Measurements from ENCODE around the gene GALNT1.

The GALNT1 gene

DNA sequence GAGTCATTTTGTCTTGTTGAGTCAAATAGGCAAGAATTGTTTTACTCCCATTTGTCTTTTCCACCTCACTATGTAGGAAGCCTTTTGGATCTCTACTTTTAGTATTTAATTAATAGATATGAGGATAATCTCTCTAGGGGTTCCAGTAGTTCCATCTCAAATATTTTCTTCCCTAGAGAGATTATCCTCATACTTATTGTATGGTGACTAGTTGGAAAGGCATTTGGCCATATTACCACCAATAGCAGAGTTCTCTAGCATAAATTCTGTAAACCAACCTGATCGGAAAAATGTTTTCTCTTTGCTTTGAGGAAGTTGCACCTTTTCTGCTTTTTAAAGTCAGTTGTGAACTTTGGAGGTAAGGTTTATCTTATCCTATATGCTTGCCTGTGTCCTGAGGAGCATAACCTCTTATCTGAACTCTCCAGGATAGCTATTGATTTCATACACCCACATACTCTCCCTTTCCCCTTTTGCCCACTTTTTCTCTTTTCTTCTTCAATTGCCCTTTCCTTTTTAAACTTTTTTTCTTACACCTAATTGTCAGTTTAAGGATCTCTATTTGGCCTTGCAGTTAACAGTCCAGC, 100.8 kb downstream of the GALNT1 start:
- no peak for DNase-seq

DNA sequence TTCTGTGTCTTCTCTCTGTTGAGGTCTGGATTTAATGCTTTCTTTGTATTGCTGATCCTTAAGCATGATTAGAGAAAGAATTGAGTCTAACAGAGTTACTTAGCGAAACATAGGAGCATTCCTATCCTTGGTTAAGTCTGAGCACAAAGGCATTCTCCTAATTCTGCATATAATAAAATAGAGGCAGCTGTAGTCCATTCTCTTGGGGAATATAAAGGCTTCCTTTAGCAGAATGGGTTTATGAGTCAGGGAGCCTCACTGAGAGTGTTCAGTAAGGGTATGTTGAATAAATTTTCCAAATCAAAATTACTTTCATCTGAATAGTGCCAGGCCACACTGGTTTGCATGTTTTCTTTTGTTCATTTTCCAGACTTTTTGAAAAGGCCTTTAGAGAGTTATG, 101.5 kb downstream of the GALNT1 start:
- DNase-seq = no peak

DNA sequence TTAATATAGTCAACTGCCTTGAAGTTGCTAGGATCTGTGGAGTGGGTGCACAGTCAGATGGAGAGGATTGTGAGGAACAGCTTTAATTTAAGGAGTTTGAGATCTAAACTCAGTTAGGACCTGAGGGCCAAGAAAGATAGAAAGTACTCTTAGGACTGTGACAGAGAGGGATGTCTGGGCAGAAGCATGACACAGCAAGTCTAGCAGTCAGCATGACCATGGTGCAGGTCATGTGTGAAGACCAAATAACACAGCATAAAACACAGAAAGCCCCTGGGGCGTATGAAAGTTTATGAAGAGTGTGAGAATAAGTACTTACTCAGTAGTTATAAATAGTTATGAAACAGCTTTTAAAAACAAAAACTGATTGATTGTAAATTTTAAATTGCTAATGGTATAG, 107.2 kb downstream of the GALNT1 start:
- DNase-seq = no peak

DNA sequence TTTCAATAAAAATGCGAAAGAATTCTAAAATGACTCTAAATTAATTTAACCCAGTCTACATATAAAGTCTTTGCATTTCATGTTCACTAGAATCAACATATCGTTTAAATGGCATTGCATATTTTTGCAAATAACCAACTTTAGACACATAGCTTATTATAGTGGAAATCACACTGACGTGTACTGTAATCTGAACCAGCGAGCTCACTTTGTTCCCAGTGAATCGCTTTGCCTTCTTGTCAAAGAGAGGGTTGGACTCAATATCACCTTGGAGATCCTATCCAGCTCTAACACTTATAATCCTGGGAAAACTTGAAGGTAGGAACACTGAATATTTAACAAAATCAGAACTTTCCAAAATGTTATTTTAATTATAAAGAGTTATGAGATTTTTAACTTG, 108.2 kb downstream of the GALNT1 start:
- no peak for DNase-seq

DNA sequence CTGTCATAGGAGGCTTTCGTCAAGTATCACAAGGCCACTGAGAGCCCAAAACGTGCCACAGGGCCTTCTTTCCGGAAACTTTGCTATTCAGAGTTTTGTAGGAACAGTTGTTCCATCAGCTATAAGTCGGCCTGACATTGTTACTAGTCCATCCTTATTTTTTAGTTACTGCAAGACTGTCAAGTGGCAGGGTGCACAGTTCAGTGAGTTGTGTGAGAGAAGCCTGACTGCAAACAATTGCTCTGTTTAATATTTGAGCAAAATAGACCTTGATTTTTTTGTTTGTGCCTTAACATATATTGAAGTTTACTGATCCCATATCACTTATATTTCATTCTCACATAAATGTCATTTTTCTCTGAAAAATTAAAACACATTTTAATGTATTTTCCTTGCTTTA, 110.1 kb downstream of the GALNT1 start:
- no peak for DNase-seq

DNA sequence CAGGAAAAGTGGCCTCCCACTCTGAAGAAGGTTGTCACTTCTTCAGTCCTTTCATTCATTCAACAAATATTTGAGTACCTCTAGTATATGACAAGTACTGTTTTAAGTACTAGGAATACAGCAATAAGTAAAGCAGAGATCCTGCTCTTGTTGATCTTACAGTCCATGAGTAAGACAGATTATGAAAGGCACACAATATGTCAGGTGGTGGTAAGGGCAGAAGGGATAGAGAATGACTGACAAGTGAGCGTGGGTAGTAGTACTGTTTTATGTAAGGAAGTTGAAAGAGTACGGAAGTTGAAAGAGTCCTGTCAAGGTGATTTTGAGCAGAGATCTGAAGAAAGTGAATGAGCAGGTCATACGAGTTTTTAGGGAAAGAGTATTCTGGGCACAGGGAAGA, 111.3 kb downstream of the GALNT1 start:
- no peak for DNase-seq

DNA sequence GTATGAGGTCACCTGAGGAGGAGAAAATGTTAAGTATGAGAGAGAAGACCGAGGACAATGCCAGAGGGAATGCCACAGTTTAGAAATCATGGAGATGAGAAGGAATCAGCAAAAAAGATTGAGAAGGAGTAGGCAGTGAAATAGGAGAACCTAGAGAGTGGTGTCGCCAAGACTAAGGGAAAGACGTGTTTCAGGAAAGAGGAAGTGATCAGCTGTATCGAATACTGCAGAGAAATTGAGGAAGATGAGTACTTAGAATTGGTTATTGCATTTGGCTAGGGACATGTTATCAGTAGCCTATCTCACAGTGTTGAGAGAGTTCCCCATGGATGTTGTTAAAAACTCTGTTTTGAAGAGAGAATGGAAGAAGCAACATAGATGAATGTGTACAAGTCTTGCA, 112.3 kb downstream of the GALNT1 start:
- DNase-seq = no peak

DNA sequence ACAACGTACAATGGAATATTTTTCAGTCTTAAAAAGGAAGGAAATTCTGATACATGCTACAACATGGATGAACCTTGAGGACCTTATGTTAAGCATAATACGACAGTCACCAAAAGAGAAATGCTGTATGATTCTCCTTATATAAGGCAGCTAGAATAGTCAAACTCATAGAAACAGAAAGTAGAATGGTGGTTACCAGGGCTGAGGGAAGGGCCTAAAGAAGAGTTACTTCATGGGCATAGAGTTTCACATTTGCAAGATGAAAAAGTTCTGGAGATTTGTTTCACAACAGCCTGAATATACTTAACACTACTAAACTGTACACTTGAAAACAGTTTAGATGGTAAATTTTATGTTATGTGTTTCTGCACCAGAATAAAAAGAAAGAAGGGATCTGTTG, 113.3 kb downstream of the GALNT1 start:
- no peak for DNase-seq

DNA sequence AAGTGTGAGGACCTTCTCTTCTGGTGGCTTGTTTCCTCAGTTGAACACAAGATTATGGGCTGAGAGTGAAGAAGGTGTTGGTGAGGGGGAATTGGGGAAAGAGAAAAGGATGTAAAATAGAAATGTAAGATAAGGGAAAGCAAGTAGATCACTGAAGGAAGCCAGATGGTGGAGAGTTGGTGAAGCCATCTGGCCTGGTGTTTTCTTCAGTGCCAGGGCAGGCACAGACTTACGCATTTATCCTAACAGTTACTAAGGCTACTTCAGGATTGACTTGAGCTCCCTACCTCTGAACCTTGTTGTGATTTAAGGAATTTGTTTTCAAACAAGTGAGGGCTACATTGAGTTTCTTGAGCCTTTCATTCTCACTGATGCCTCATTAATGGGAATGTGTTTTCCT, 113.8 kb downstream of the GALNT1 start:
- no peak for DNase-seq

DNA sequence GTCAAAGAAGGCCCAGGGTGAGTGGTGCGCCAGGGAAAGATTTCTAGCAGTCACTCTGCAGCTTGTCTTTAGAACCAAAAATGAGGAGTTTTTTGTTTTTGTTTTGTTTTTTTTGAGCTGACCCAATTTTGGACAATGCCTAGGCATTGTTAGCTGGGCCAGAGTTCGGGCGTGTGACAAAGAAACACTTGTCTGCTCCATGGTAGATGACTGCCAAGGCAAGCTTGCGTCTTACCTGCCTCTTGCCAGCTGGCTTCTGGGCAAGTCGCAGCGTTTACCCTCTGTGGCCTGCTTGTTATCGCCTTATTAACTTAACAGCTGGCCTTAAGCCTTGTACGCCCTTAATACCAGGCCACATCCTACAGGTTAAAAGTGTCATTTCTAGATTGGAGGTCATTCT, 114.3 kb downstream of the GALNT1 start:
- no peak for DNase-seq

DNA sequence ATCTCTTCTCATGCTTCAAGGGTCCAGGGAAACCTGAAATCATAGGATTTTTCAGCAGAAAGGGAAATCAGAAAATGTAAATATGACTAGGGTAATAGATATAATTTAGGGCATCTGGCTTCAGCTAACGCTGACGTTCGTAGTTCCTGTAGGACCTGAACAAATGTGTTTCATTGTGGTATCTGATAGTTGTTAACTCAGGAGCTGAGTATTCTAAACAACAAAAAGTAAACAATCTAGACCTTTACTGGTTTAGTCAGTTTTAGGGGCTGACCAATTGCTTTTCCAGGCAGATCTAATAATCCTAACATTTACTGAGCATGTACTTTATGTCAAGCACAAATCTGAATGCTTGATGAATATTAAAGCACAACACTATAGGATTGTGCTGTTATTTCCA, 114.8 kb downstream of the GALNT1 start:
- no peak for DNase-seq

DNA sequence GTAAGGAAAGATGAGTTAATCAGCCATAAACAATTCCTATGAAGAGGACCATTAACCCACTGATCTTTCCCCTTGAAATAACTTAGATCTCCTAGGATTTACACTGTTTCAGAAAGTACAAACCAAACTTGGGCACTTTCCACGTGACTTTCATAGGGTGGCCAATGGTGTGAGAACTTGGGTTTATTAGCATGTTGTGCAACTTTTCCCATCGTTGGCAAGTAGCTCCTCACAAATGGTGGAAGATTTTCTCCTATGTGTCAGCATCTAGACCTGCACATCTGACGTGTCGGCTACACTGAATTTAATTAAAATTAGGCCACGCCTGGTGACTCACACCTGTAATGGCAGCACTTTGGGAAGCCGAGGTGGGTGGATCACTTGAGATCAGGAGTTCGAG, 116.3 kb downstream of the GALNT1 start:
- no peak for DNase-seq

DNA sequence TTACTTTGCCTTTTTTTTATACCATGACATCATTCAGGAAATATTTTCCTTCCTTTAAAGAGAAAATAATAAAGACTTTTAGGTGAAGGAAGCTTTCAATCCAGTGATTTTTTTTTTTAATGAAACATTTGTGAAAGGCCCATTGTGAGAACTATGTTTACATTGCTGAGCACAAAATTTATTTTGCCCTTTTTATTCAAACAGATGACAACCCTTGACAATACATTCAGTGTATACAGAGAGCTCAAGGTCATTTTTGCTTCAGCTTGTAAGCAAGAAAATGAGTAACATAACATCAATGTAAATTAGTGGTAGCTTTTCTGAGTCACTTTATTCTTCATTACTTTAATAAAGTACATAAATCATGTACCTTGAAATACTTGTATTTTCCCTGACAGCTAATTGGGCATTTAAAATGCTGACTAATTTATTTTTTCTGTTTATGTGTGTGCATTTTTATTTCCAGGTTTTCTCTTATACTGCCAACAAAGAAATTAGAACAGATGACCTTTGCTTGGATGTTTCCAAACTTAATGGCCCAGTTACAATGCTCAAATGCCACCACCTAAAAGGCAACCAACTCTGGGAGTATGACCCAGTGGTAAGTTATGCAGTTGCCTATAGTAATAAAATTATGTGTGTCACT, 121.6 kb downstream of the GALNT1 start:
- DNase-seq = no peak

DNA sequence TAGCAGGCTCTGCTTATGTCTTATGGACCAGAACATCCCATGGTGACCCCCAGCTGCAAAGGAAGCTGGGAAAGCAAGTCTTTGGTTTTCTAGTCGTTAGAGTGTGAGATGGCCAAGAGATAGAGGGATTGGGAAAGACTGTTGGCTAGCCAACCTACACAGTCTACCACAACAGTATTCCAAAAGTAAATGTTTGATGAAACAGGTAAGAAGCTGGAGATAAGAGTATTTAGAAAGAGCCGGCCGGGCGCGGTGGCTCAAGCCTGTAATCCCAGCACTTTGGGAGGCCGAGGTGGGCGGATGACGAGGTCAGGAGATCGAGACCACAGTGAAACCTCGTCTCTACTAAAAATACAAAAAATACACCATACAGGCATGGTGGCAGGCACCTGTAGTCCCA, 124.4 kb downstream of the GALNT1 start:
- DNase-seq = no peak

DNA sequence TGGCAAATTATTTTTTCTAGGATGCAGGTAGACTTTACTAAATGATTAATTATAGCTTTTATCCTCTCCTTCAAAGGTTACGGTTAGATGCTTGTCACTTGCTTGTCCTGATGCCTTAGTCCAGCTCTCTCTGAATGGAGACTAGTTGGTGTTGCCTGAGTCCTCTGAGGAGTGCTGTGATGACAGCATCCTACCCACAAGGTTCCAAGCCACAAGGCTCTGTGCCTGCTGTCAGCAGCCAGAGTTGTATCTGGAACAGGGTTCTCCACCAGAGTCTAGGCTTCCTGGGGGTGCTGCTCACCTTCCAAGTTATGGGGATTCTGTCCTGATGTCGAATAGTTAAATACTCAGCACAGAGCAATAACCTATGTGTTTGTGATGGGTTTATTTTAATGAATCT, 125.7 kb downstream of the GALNT1 start:
- DNase-seq = no peak

DNA sequence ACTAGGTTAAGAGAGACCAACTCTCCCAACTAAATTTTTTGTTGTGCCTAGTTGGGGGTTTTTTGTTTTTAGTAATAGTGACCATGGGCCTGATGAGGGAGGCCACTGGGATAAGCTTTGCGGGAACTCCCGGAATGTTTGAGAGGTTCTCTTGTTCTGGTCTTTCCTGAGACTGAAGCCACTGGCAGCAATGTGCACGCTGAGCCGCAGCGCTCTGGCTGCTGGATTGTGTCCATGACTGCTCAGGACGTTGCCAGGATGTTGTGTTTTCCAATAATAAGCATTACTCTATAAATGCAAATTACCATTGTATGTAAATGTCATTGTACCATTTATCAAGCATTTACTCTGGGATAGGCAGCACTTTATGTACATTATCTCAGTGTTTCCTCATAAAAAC, 126.1 kb downstream of the GALNT1 start:
- DNase-seq = no peak

DNA sequence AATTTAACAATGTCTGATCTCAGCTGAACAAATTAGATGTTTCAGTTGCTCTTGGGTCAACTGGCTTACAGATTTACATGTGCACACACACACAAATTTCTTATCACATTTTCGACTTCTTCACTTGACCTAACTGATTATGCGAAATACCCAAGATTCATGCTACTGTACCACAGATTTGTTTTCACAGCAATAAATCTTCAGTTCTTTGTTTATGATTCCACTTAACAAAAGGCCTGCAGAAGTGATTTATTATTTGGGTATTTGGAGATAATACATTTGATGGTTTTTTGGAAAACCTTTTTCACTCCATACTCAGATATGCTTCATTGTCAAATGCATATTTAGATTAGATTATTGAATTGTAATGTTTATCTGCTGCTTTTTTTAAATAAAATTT, 129.0 kb downstream of the GALNT1 start:
- no peak for DNase-seq

DNA sequence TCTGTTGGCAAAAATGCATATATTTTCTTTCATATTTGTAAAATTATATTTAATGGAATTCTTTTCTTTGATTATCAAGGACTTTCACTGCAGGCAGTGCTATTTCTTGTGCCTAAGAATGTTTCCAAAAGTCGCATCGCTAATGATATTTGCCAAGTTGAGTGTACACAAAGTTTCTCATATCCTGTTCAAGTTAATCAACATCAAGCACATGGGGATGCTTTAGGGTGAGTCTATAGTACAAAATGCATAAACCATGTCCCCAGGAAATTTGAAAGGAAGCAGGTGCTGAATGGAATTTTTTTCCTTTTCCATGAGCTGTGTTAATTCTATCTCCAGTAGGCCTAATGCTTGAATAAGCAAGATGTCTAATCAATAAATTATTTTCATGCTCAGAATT, 129.7 kb downstream of the GALNT1 start:
- no peak for DNase-seq

DNA sequence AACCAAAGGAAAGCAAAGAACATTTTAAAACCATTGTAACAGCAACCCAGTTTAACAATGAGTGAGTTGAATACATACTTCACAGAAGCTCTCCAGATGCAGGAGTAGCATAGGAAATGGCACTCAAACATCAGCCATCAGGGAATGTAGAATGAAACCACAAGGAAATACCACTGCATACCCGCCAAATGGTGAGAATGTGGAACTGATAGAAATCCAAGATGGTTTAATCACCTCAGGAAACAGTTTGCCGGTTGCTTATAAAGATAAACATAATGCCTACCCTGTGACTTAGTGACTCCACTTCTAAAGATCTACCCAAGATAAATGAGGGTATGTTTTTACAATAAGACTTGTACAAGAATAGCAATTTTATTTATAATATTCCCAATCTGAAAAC, 132.0 kb downstream of the GALNT1 start:
- DNase-seq = no peak

DNA sequence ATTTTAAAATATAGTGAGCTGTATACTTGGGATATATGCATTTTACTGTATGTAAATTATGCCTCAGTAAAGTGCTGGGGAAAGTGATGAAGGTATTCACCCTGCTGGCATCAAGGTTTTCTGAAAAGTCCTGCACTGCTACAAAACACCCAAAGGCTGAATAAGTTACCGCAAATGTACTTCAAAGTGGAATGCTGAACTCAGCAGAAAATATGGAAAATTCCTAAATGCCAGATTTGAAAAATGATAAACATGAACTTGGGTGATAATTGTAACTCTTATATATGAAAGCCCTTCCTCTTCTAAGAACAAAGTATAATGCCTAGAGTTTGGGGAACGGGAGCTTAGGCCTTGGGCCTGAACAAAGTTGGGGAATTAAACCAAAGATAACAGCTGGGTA, 133.0 kb downstream of the GALNT1 start:
- DNase-seq = no peak

DNA sequence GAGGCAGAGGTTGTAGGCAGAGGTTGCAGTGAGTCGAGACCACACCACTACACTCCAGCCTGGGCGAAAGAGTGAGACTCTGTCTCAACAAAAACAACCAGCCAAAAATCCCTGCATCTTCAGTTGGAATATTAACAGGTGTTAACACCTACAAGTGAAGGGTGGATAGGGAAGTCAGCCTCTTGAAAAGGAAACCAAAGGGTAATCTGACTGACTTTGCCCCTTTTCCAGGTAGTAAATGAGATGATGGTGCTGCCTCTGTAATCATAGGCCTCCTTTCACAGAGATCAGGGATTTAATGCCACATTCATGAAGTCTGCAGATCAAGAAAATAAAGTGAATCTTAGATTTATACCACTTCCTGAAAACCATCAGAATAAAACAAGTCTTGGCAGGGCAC, 133.6 kb downstream of the GALNT1 start:
- no peak for DNase-seq

DNA sequence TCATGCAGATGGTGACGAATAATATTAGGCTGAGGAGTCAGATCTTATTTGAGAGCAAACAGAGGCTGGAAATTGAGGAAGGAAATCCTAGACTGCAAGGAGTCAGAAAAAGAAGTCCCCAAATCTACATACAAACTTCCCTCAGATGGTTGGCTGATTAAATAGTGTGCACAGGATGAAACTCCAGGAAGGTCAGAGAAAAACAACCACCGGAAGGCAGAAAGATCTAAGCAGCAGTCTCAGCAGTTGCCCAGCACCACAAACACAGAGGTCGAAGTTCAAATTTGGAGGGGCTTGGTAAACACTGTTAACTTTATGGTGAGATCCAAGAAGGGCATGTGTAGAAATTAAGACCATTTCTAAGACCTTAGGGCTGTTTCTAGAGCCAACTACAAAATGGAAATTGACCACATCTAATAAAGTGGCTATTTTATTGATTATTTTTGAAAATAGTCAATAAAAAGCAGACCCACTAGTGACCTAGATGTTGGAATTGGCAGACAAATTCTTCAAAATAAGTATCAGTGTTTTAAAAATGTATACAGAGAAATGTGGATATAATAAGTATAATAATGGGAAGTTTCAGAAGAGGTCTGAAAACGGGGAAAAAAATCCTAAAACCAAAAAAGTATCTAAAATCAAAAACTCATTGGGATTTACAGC, 134.8 kb downstream of the GALNT1 start:
- no peak for DNase-seq

DNA sequence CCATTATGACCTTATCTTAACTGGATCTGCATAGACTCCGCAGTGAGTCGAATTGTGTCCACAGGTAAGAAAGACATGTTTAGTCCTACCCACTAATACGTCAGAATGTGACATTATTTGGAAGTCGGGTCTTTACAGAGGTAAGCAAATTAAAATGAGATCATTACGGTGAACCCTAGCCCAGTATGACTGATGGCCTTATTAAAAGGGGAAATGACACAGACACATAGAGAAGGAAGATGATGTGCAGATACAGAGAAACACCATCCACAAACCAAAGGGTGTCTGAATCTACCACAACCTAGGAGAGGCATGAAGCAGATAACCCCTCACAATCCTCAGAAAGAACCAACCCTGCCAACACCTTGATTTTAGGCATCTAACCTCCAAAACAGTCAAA, 135.6 kb downstream of the GALNT1 start:
- no peak for DNase-seq

DNA sequence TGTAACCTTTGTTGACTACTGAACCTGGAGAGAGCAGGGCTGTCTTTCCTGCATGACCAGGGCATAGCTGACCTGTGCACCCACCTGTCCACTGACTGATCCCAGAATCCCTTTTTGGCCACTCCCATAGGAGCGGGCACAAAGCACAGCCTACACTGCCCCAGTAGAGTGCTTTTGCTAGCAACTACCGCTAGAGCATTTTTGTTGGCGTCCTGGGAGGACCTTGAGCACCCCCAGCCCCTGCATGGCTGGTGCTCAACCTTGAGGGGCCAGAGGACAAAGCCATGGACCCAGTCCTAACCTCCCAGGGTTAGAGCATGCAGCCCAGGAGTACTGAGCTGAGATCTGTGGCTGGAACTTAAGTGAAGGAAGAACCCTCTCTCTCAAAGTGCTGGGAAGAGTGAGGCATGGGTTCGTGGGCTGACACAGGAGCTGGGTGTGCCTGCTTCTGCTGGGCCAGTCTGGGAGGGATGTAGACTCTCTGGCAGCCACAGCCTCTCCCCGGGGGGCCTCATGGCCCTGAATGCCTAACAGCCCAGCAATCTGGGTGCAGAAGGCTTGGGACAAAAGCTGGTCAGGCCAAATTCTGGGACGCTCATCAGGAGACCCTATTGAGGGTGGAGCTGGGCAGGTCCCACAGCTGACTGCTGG, 140.0 kb downstream of the GALNT1 start:
- no peak for DNase-seq

Measured in stimulated activated naive CD4-positive, alpha-beta T cell (primary cell).